T-helper 2 cell (primary cell): ENCODE data around the gene CFAP69.

Source experiments
- DNase-seq, 5 experiments: peaks; one replicate each; pipeline versions ENCODE4 v3.0.0 to v3.0.0-alpha.2; 2012 to 2022
- total RNA-seq, 2 donors: gene quantifications; one replicate each; lab custom pipeline; 2026; lab: John Stamatoyannopoulos, UW

CFAP69 gene
- total RNA-seq = 0 to 0.13 reads per million in 2 donors

DNA sequence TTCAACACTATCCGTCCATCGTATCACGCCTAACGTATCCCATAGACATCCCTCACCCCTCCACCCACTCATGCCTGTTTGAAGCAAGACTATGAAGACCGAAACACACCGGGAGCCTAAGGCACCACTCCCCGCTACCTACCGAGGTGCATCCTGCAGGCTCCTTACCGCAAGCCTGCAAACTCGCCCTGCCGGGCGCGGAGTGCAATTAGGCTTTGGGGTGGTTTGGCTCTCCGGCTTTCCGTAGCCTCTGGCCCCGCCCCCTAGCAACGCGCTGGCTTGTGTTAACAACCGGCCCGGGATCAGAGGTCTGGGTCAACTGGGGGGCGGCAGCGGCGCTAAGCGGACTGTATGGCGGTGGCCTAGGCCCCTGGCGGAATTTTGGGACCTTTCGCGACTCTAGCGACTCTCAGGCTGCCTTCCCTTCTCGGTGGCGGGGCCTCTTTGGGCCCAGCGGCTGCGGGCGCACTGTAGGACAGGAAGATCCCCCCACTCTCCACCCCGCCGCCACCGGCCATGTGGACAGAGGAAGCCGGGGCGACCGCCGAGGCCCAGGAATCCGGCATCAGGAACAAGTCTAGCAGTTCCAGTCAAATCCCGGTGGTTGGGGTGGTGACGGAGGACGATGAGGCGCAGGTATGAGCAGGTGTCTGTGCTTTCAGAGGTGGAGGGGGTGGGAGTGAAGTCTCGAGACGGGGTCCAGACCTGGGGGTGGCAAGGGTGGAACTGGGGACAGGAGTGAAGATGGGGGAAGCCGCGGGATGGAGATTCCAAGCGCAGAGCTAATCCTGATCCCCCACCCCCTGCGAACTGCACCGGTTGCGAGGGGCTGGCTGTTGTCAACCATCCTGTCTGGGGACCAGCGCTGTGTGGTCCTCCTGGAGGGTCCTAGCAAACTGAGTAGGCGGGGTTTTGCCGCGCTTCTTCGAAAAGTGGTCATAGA, at the start of gene CFAP69:
TSS of gene CFAP69 (plus strand) at position 266 of the 943 bp plus-strand sequence. CDS start at position 517, 251 bp downstream.
- peak; percentile 46 to 83 (median 79) for DNase-seq

DNA sequence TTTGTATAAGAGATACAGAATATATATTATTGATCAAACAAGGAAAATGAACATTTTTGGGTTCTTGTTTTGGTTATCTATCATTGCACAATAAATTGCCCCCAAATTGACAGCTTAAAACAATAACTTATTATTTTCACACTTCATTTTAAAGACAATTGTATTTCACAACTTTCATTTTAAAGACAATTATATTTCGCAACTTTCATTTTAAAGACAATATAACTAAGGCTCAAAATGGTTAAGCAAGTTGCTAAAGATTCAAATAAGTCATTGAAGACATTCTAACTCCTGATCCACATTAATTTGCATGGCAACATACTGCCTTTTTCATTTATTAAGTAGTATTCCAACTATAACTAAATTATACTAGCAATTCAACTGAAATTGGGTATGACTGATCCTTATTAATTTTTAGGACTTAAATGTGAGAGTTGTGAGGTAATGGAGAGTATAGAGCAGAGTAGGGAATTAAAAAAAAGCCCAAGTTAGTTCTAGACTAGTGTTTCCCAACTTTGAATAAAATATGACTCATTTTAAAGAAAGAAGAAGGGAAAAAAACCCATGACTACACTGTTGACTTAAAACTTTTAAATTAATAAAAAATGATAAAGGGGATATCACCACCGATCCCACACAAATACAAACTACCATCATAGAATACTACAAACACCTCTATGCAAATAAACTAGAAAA, 43.3 kb upstream of the CFAP69 start:
- DNase-seq = no peak

DNA sequence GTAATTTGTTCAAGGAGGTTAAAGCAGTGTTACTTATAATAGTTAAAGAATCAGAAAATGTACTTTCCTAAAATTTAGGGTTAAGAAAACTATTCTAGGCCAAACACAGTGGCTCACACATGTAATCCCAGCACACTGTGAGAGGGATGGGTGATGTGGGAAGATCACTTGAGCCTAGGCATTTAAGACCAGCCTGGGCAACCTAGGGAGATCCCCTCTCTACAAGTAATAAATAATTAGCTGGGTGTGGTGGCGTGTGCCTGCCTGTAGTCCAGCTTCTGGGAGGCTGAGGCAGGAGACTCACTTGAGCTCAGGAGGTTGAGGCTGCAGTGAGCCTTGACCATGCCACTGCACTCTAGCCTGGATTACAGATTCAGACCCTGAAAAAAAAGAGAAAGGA, 37.0 kb upstream of the CFAP69 start:
- no peak for DNase-seq

- DNase-seq = no peak
These were observed 35.2 kb upstream of the CFAP69 start for GRCh38 chr7:90209776-90210175.

DNA sequence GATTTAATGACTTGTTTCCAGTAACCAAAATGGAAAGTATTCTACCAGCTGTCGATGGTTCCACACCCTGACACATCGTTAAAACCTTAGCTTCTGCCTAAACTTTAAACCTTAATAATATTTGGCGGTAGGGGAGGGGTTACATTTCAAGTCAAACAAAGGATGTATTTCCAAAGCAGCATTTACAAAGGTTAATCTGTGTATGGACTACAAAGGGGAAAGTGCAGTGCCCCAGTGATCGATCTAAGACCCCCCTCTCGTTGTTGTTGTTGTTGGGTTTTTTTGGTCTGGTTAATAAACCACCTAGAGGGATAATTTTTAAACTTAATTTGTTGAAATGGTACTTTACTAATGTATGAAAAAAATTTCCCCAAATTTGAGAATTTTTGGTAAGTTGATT, 34.5 kb upstream of the CFAP69 start:
- DNase-seq = no peak

DNA sequence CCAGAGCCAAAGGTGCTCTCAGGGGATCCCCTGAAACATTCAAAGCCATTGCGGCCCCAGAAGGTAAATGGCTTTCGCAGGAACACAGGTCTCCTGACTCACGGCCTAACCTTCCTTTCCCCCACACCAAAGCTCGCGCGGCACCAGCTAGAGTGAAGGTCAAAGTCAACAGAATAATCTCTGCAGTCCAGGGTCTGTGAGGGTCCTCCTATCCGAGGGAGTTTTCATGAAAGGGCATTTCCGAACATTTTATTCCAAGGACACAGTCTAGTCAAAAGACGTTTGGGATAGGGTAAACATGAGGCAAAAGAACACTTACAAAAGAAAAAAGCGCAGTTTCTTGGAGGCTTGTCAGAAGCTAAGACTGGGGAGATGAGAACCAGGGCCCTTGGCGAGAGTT, 34.0 kb upstream of the CFAP69 start:
- no peak for DNase-seq

GRCh38 chr7:90211391-90212148, 33.4 kb upstream of the CFAP69 start, which contains the start of gene STEAP2:
Gene STEAP2, plus strand, starts transcription at chr7:90211740. Its CDS starts 13,343 bp downstream, at chr7:90225083.
- DNase-seq = peak in 1 of 5 experiments; percentile 32

DNA sequence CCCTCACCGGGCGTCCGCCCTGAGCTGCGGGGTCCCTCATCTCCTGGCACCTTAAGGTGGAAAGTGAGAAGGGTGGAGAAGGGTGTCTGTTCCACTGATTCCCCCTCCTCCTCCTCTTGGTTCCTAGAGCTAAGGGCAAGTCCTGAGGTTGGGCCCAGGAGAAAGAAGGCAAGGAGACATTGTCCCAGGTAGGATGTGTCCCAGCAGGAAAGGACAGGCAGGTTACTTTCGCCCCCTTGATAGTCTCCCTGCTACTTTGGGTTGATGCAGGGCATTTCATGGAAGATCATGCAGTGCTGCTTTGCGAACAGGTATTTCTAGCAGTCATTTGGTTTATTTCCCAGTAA, 32.9 kb upstream of the CFAP69 start:
- DNase-seq = no peak

- DNase-seq = no peak
These were observed 31.5 kb upstream of the CFAP69 start for GRCh38 chr7:90213521-90213920.

- no peak for DNase-seq
These were observed 28.8 kb upstream of the CFAP69 start for GRCh38 chr7:90216080-90216674.

DNA sequence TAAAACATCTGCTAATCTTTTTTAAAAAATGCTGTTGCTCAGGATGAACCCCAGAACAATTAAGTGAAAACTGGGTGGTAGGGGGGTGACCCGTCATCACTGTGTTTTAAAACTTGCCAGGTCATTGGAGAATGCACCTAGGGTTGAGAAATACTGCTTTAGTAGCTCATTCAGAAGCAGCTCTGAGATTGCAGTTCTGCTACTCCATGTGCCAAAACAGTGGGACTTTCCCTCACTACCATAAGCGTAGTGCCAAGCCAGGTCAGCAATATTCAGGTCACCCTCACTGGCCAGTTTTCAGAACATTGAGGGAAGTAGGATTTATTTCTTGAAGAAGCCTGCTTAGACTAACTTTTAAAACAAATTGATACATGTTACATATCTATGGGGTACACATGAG, 28.2 kb upstream of the CFAP69 start:
- DNase-seq = no peak

DNA sequence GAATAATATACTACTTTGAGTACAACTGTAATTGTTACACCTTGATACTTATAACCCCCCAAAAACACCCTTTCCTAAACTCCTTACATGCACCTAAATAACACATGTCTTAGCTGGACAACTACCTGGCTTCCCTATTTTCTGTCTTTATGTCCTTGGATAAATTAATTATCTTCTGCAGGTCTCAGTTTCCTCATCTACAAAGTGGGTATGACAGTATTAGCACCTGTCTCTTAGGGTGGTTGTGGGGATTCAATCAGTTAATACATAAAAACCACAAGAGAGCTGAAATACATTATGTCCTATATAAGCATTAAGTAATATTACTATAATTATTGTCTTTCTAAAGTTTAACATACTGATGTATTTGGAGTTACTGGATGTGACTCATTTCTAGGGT, 22.6 kb upstream of the CFAP69 start:
- no peak for DNase-seq

- no peak for DNase-seq
These were observed 21.9 kb upstream of the CFAP69 start for GRCh38 chr7:90222811-90223725.

- no peak for DNase-seq
These were observed 20.8 kb upstream of the CFAP69 start for GRCh38 chr7:90224195-90224594.

DNA sequence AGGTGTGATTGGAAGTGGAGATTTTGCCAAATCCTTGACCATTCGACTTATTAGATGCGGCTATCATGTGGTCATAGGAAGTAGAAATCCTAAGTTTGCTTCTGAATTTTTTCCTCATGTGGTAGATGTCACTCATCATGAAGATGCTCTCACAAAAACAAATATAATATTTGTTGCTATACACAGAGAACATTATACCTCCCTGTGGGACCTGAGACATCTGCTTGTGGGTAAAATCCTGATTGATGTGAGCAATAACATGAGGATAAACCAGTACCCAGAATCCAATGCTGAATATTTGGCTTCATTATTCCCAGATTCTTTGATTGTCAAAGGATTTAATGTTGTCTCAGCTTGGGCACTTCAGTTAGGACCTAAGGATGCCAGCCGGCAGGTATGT, 19.8 kb upstream of the CFAP69 start:
- DNase-seq = no peak

- no peak for DNase-seq
These were observed 19.4 kb upstream of the CFAP69 start for GRCh38 chr7:90225601-90226000.

DNA sequence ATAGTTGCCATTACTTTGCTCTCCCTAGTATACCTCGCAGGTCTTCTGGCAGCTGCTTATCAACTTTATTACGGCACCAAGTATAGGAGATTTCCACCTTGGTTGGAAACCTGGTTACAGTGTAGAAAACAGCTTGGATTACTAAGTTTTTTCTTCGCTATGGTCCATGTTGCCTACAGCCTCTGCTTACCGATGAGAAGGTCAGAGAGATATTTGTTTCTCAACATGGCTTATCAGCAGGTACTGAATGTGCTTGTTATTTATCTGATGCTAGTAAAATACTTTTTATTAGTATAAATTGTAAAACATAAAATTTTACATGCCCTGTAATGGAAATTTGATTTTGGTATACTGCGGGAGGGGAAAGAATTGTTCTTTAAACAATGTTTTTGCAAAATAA, 17.7 kb upstream of the CFAP69 start:
- no peak for DNase-seq

DNA sequence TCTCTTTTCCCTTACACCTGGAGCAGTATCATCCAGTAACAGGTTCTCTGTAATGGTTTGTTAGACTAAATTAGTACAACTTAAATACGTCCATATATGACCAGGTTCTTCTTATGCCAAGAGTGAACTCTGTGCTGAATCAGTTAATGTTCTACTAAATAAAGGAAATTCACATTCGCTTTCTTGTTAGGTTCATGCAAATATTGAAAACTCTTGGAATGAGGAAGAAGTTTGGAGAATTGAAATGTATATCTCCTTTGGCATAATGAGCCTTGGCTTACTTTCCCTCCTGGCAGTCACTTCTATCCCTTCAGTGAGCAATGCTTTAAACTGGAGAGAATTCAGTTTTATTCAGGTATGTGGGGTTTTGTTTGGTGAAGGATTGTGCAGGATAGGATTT, 15.3 kb upstream of the CFAP69 start:
- no peak for DNase-seq

DNA sequence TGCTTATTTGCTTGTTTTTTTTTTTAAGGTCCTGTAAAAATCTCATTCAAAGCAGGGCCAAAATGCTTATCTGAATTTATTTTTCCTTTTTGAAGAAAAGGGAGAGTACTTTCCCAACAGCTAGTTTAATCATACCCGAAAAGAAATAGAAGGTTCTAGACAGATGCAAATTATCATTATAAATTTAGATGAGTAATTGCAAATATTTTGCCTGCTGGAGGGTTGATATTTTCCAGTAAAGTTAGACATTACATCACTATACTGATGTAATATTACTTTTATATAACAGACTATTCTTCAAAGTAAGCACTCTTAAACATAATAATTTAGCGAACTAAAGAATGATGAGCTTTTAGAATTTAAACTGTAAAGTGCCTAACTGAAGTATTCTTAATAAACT, 14.1 kb upstream of the CFAP69 start:
- DNase-seq = no peak

DNA sequence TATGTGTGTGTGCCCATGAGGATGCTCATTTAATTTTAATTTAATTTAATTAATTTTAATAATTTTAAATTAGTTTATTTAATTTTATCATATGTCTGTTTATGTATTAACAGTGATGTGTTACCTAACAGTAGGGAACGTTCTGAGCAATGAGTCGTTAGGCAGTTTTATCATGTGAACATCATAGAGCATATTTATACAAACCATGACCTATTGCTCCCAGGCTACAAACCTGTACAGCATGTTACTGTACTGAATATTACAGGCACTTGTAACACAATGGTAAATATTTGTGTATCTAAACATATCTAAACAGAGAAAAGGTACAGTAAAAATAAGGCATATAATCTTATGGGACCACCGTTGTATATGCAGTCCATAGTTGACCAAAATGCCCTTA, 13.7 kb upstream of the CFAP69 start:
- DNase-seq = no peak

DNA sequence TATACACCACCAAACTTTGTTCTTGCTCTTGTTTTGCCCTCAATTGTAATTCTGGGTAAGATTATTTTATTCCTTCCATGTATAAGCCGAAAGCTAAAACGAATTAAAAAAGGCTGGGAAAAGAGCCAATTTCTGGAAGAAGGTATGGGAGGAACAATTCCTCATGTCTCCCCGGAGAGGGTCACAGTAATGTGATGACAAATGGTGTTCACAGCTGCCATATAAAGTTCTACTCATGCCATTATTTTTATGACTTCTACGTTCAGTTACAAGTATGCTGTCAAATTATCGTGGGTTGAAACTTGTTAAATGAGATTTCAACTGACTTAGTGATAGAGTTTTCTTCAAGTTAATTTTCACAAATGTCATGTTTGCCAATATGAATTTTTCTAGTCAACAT, 12.5 kb upstream of the CFAP69 start:
- no peak for DNase-seq

DNA sequence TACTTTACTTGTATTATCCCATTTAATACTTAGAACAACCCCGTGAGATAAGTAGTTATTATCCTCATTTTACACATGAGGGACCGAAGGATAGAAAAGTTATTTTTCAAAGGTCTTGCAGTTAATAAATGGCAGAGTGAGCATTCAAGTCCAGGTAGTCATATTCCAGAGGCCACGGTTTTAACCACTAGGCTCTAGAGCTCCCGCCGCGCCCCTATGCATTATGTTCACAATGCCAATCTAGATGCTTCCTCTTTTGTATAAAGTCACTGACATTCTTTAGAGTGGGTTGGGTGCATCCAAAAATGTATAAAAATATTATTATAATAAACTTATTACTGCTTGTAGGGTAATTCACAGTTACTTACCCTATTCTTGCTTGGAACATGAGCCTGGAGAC, 11.4 kb upstream of the CFAP69 start:
- DNase-seq = no peak
